ENCODE results near the gene DCC.

DNA sequence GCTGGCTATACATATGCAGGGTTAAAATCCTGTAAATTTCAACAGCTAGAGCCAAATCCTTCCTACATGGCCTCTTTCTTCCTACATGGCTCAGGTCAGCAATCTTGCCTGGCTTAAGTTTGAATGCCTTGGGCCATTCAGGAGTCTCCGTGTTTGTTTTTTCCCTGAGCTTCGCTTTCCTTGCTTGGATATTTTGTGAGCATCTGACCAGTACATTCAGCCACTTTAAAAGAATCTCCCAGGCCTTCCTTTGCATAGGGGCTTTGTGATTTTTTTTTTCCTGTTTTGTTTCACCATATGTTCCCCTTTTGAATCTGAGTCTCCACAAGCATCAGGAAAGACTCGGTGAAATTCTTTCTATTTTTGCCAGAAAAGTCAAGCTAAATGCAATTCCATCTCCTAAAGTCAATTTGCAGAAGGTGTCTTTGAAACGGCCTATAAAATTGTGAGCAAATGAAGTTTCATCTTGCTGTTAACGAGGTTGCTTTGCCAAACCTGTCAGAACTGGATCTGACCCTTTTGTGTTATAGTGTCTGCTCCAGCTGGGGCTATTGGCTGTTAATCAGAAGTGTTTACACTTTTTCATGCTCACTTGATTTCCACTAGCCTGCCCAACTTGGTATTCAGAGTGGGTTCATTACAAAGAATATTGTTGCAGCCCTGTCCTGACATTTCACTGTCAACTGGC lies 256.9 kb downstream of the DCC start:
- TF ChIP-seq CTCF (IDR thresholded peaks at IDR 0.05): no peak
- TF ChIP-seq EZH2 (IDR thresholded peaks at IDR 0.05; ENCODE audit: borderline replicate concordance, insufficient read depth, low read depth, low read length, poor library complexity, severe bottlenecking): no peak

All from B cell (primary cell).